NCI-H1417 treated with DMSO at 0.1 percent for 48 hours (cell line): ENCODE results near the gene DGKQ.
"Not testable (repeated sequence)": the region's sequence is repeated elsewhere in the genome, so short reads cannot be mapped to it uniquely, and the experiment has no call there.

Experiments
- DNase-seq: peaks from one replicate; lab custom pipeline; 2025; lab: John Stamatoyannopoulos, UW

Gene DGKQ

GRCh38 chr4:925171-925570 is 48.2 kb downstream of the DGKQ start:
- no peak for DNase-seq

- DNase-seq, result no peak
Observed at GRCh38 chr4:924107-925096, 49.0 kb downstream of the DGKQ start.

DNA sequence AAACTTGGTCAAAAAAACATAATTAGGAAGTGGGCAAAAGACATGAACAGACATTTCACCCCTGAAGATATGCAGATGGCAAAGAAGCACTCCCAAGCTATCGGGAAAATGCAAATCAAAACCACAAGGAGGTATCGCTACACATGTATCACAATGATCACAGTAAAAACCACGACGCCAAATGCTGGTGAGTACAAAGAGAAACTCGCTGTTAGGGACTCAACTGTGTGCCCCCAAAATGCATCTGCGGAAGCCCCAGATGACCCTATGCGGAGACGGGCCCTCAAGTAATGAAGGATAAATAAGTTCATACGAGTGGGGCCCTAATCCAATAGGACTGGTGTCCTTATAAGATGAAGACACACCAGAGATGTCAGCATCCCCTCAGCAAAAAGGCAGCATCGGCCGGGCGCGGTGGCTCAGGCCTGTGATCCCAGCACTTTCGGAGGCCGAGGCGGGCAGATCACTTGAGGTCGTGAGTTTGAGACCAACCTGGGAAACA is 51.5 kb downstream of the DGKQ start:
- no peak for DNase-seq

GRCh38 chr4:919004-919680 is 54.2 kb downstream of the DGKQ start:
- DNase-seq, result not testable (repeated sequence)

DNA sequence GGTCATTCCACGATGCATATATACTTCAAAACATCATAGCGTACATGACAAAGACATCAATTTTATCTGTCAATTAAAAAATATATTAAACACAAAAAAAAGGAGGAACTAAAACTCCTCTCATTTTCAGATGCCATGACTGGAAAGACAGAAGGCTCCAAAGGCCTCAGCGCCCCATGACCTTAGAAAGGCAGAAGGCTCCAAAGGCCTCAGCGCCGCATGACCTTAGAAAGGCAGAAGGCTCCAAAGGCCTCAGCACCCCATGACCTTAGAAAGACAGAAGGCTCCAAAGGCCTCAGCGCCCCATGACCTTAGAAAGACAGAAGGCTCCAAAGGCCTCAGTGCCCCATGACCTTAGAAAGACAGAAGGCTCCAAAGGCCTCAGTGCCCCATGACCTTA is 54.8 kb downstream of the DGKQ start:
- DNase-seq, result not testable (repeated sequence)

- no peak for DNase-seq
Observed at GRCh38 chr4:917992-918391, 55.4 kb downstream of the DGKQ start.

- no peak for DNase-seq
Observed at GRCh38 chr4:917466-917865, 55.9 kb downstream of the DGKQ start.

- DNase-seq, result no peak
Observed at GRCh38 chr4:915595-915994, 57.8 kb downstream of the DGKQ start.

DNA sequence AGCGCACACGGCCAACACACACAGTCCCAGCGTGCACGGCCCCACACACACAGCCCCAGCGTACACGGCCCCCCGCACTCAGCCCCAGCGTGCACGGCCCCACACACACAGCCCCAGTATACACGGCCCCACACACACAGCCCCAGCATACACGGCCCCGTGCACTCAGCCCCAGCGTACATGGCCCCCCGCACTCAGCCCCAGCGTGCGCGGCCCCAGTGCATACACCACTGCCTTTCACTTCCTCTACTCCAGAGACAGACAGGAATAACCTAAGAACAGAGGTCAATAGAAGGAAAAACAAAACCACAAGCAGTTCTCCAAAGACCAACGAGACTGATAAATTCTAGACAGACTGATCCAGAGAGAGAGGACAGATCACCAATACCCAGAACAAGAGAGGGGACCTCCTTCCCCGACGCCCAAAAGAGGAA is 58.3 kb downstream of the DGKQ start:
- DNase-seq, result no peak

DNA sequence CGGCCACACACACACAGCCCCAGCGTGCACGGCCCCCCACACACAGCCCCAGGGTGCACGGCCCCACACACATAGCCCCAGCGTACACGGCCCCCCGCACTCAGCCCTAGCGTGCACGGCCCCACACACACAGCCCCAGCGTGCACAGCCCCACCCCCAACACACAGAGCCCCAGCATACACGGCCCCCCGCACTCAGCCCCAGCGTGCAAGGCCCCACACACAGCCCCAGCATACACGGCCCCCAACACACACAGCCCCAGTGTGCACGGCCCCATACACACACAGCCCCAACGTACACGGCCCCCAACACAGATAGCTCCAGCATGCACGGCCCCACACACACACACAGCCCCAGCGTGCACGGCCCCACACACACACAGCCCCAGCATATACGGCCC is 58.8 kb downstream of the DGKQ start:
- DNase-seq, result no peak

DNA sequence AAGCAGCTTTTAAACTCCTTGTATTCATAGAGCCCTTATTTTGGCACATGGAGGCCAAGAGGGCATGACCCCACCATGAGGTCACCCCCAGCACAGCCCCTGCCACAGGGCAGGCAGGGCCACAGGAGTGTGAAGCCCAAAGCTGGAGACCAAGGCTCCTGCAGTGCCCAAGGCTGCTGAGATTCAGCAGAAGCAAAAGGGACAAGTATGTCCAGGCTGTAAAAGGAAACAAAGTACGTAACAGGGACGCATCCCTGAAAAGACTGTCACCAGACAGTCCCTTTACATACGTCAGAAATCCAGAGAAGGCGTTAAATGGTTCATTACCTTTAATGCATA is 60.1 kb downstream of the DGKQ start:
- DNase-seq, result no peak

DNA sequence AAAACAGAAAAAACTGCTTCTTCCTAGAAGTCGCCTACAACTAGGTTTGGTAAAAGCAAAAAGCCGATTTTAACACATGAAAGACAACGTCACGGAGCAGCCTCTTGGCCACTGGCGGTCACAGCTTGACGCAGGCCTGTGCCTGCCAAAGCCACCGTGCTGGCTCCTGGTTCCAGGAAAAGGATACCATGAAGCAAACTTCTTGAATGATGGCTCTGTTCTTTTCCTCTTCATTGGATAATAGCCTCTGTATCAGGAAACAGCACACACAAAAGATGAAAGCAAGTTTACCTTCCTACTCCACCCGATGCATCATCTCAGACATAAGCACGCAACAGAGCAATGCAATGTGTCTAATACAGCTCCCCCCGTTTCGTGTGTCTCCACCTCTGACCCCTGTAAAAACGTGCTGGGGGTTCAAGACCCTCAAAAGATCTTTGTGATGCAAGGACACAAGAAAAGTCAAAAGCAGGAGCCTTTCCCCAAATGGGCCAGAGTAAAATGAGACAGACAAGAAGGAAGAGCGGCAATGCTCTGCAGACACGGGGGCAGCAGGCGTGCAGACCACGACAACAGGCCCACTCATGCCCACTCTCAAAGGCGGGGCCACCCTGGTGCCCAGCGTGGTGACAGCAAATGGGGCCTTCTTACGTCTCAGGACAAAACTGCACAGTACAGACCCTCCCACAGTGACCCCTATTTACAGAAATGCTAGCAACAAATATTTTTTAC is 60.7 kb downstream of the DGKQ start:
- no peak for DNase-seq

GRCh38 chr4:911871-912490 is 61.4 kb downstream of the DGKQ start:
- no peak for DNase-seq

GRCh38 chr4:911221-911751 is 62.1 kb downstream of the DGKQ start:
- DNase-seq, result no peak

GRCh38 chr4:910366-911091 is 62.8 kb downstream of the DGKQ start:
- DNase-seq, result no peak

- DNase-seq, result no peak
Observed at GRCh38 chr4:909821-910220, 63.5 kb downstream of the DGKQ start.

GRCh38 chr4:909131-909571 is 64.2 kb downstream of the DGKQ start:
- DNase-seq, result no peak
